GM23338 (cell line): ENCODE results near the gene DRC1. TPM values are rescaled to one million over a fixed set of nuclear protein-coding genes. Genes with fewer than 3 reads are reported as not detected.

Experiments
- ATAC-seq: fragments of 200-7000 bp; cut with Tn5 transposase; 3 replicates; pipeline ENCODE4 v1.9.1; 2020
- DNase-seq: peaks from one replicate; pipeline ENCODE4 v3.0.0-alpha.2; 2015; ENCODE audit warnings: low spot score
- H2AFZ ChIP-seq: fragments of 200-600 bp; sonication (generic); 2 replicates; pipeline ENCODE4 v1.8.0; 2016; ENCODE audit warnings: antibody characterized with exemption, mild to moderate bottlenecking, moderate library complexity
- H3F3A ChIP-seq: fragments of 200-600 bp; sonication (generic); replicated peaks from 2 replicates; pipeline ENCODE4 v1.8.0; 2017; ENCODE audit warnings: antibody characterized with exemption, mixed run types, low read depth
- H3K27ac ChIP-seq: fragments of 200-600 bp; sonication (generic); 2 replicates; pipeline ENCODE4 v1.6.1; 2016; ENCODE audit warnings: low read depth
- H3K27me3 ChIP-seq: fragments of 200-600 bp; sonication (generic); 2 replicates; pipeline ENCODE4 v1.8.0; 2016; ENCODE audit warnings: mild to moderate bottlenecking, mixed run types, moderate library complexity; ENCODE audit not compliant: insufficient read depth
- H3K36me3 ChIP-seq: fragments of 200-600 bp; sonication (generic); 2 replicates; pipeline ENCODE4 v1.8.0; 2016; ENCODE audit warnings: mild to moderate bottlenecking; ENCODE audit not compliant: insufficient read depth
- H3K4me1 ChIP-seq: fragments of 200-600 bp; sonication (generic); 2 replicates; pipeline ENCODE4 v1.8.0; 2016; ENCODE audit warnings: mild to moderate bottlenecking, moderate library complexity; ENCODE audit not compliant: insufficient read depth
- H3K4me2 ChIP-seq: fragments of 200-600 bp; sonication (generic); 2 replicates; pipeline ENCODE4 v1.7.1; 2017; ENCODE audit warnings: mixed run types
- H3K4me3 ChIP-seq: fragments of 200-600 bp; sonication (generic); 2 replicates; pipeline ENCODE4 v1.6.1; 2016; ENCODE audit warnings: mixed run types
- H3K79me2 ChIP-seq: fragments of 200-600 bp; sonication (generic); replicated peaks from 2 replicates; pipeline ENCODE4 v1.8.0; 2017; ENCODE audit warnings: mild to moderate bottlenecking; ENCODE audit not compliant: insufficient read depth
- H3K9me2 ChIP-seq: fragments of 200-600 bp; sonication (generic); 2 replicates; pipeline ENCODE4 v1.8.0; 2017; ENCODE audit not compliant: insufficient read depth
- H4K20me1 ChIP-seq: fragments of 200-600 bp; sonication (generic); replicated peaks from 2 replicates; pipeline ENCODE4 v1.8.0; 2017; ENCODE audit warnings: mild to moderate bottlenecking; ENCODE audit not compliant: insufficient read depth
- H3K27ac Mint-ChIP-seq: 2 replicates; pipeline ENCODE4 v1.8.0; 2020; ENCODE audit warnings: inconsistent platforms, mild to moderate bottlenecking, moderate library complexity, mixed read lengths
- H3K27me3 Mint-ChIP-seq: 3 replicates; pipeline ENCODE4 v1.8.0; 2022; ENCODE audit warnings: low read depth, mild to moderate bottlenecking, moderate library complexity, mixed read lengths, inconsistent platforms; ENCODE audit not compliant: insufficient read depth, poor library complexity
- H3K36me3 Mint-ChIP-seq: 3 replicates; pipeline ENCODE4 v1.8.0; 2021; ENCODE audit warnings: low read depth, mild to moderate bottlenecking, inconsistent platforms, moderate library complexity, mixed read lengths
- H3K4me1 Mint-ChIP-seq: 3 replicates; pipeline ENCODE4 v1.8.0; 2020; ENCODE audit warnings: mild to moderate bottlenecking, inconsistent platforms, mixed read lengths
- H3K4me3 Mint-ChIP-seq: 3 replicates; pipeline ENCODE4 v1.8.0; 2021; ENCODE audit warnings: moderate library complexity, mild to moderate bottlenecking, inconsistent platforms, mixed read lengths
- H3K9me3 Mint-ChIP-seq: 3 replicates; pipeline ENCODE4 v1.8.0; 2020; ENCODE audit warnings: moderate library complexity, mild to moderate bottlenecking, inconsistent platforms, mixed read lengths
- CREB1 ChIP-seq: fragments of 250-450 bp; sonication (Bioruptor Pico); IDR thresholded peaks from 2 replicates; pipeline ENCODE4 v1.5.0; 2020; ENCODE audit warnings: low read depth, mild to moderate bottlenecking, moderate library complexity
- EZH2phosphoT487 ChIP-seq: fragments of 200-600 bp; sonication (generic); IDR thresholded peaks from one replicate; pipeline ENCODE4 v1.8.1; 2018; ENCODE audit warnings: antibody characterized with exemption; ENCODE audit not compliant: unreplicated experiment
- JUNB ChIP-seq: IDR thresholded peaks from one replicate; pipeline ENCODE4 v1.6.1; 2016; ENCODE audit warnings: antibody characterized with exemption; ENCODE audit not compliant: unreplicated experiment
- NANOG ChIP-seq: IDR thresholded peaks from 2 replicates; pipeline ENCODE4 v1.6.1; 2016; ENCODE audit warnings: antibody characterized with exemption, borderline replicate concordance
- POLR2AphosphoS5 ChIP-seq: IDR thresholded peaks from 2 replicates; pipeline ENCODE4 v1.6.1; 2016; ENCODE audit warnings: antibody characterized with exemption, low read depth
- STAT1 ChIP-seq: IDR thresholded peaks from one replicate; pipeline ENCODE4 v1.6.1; 2016; ENCODE audit warnings: antibody characterized with exemption; ENCODE audit not compliant: unreplicated experiment
- polyA plus RNA-seq: library from polyadenylated mRNA; unstranded; fragments of >200 nt; fragmentation: Nextera tagmentation; extraction: Ambion mirVana; gene quantifications from 2 replicates; pipeline ENCODE4 v1.2.1, GENCODE V29; 2016
- total RNA-seq: library from RNA; depleted of rRNA; stranded (reverse); fragments of >200 nt; shearing (Covaris generic); gene quantifications from 2 replicates; pipeline ENCODE4 v1.2.3, GENCODE V29; 2014
- TF ChIP-seq, protein P1 (sequence below): IDR thresholded peaks from 2 replicates; pipeline ENCODE4 v1.6.1; 2016; ENCODE audit warnings: antibody characterized with exemption
- TF ChIP-seq, protein P2 (sequence below): fragments of 250-450 bp; sonication (Bioruptor Pico); IDR thresholded peaks from 2 replicates; pipeline ENCODE4 v1.5.0; 2020; ENCODE audit warnings: mild to moderate bottlenecking, moderate library complexity
- TF ChIP-seq, protein P3 (sequence below), 2 experiments: fragments of 200-600 bp in 1 of 2; sonication (generic) in 1 of 2; conservative IDR thresholded peaks; 2 replicates each; pipeline versions ENCODE4 v1.5.1 to v1.6.1; 2016 to 2017; ENCODE audit warnings: antibody characterized with exemption in 2 of 2, low read depth in 2 of 2, mild to moderate bottlenecking in 2 of 2, moderate library complexity in 1 of 2

DRC1 gene
- total and polyA plus RNA-seq, 2 experiments from 2014 or later, result 0.45 TPM; not detected in 1

DNA sequence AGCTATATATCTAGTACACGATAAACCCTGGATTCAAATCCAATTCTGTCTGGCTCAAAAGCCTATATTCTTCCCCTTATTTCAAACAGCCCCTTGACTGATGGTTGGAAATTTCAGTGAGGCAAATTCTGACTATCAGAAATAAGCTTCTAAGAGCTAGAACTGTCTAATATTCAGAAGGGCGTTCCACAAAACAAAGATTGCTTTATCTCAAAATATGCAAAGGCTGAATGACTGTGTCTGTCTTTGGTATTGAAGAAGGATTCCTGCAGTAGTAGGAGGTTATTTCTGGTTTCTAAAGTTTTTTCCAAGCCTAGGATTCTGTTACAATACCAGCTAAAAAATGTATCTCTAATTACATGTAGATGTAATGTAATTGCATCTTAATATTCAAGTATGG is 31.1 kb downstream of the DRC1 start:
- Histone ChIP-seq H3K27me3 (no peaks in the 10 kb centered on the region), H2AFZ (no peak overlapping the region), H3K4me1 (no peaks in the 10 kb centered on the region), H3K4me2 (no peak overlapping the region), H3F3A (no peaks in the 10 kb centered on the region), H3K4me3 (no peak overlapping the region), H4K20me1 (no peaks in the 10 kb centered on the region; the same call in 1 of the 2 replicates), H3K36me3 (no peaks in the 10 kb centered on the region), H3K27ac (no peak overlapping the region), H3K79me2 (no peaks in the 10 kb centered on the region), H3K9me2 (no peaks in the 10 kb centered on the region; the same call in 1 of the 2 replicates)
- DNase-seq, result no peak
- H3K4me3 Mint-ChIP-seq, result no peak overlapping the region
- no peaks in the 10 kb centered on the region for H3K4me1 Mint-ChIP-seq
- H3K27me3 Mint-ChIP-seq, result peaks cover 8% of the 10 kb centered on the region
- TF ChIP-seq CREB1 (CRISPR knock-in tag) (no peak), POLR2AphosphoS5 (no peak)
- TF ChIP-seq, protein P1, sequence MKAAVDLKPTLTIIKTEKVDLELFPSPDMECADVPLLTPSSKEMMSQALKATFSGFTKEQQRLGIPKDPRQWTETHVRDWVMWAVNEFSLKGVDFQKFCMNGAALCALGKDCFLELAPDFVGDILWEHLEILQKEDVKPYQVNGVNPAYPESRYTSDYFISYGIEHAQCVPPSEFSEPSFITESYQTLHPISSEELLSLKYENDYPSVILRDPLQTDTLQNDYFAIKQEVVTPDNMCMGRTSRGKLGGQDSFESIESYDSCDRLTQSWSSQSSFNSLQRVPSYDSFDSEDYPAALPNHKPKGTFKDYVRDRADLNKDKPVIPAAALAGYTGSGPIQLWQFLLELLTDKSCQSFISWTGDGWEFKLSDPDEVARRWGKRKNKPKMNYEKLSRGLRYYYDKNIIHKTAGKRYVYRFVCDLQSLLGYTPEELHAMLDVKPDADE, result no peak
- no peak overlapping the region for H3K27ac Mint-ChIP-seq
- no peaks in the 10 kb centered on the region; the same call in 2 of the 3 replicates for H3K9me3 Mint-ChIP-seq
- ATAC-seq, result no peak
- no peaks in the 10 kb centered on the region for H3K36me3 Mint-ChIP-seq

DNA sequence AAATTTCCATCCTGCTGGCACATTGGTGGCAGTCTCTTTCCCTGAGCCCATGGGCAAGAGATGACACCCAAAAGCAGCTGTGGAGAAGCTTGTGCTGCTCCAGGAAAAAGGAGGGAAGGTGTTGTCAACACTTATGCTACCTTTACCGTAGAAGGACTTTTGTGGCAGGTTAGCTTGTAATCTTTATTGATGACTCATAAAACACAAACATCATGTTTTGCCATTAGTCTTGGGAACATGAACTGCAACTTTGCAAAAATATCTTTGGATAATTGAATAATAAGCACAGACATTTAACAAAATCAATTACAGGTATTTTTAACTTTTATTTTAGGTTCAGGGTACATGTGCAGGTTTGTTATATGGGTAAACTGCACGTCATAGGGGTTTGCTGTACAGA is 33.4 kb downstream of the DRC1 start:
- no peaks in the 10 kb centered on the region for H3K4me1 ChIP-seq
- ATAC-seq (no peak), DNase-seq (no peak)
- no peaks in the 10 kb centered on the region; the same call in 1 of the 2 replicates for H3K9me2 ChIP-seq
- peak overlapping the region; percentile 81; the same call in 1 of the 2 replicates for H2AFZ ChIP-seq
- no peaks in the 10 kb centered on the region for H3F3A ChIP-seq
- Mint-ChIP-seq H3K4me3 (no peak overlapping the region), H3K27ac (no peak overlapping the region), H3K36me3 (no peaks in the 10 kb centered on the region), H3K4me1 (0 out of 3 replicates have a peak, but pooled peaks cover 3% of the 10 kb centered on the region), H3K9me3 (no peaks in the 10 kb centered on the region; the same call in 2 of the 3 replicates), H3K27me3 (peaks cover 8% of the 10 kb centered on the region)
- H3K4me3 ChIP-seq, result no peak overlapping the region
- no peak overlapping the region for H3K27ac ChIP-seq
- H4K20me1 ChIP-seq, result no peaks in the 10 kb centered on the region
- H3K36me3 ChIP-seq, result no peaks in the 10 kb centered on the region
- no peaks in the 10 kb centered on the region for H3K27me3 ChIP-seq
- no peak overlapping the region for H3K4me2 ChIP-seq
- H3K79me2 ChIP-seq, result no peaks in the 10 kb centered on the region
- TF ChIP-seq CREB1 (CRISPR knock-in tag) (no peak), STAT1 (no peak), EZH2phosphoT487 (no peak), POLR2AphosphoS5 (no peak), JUNB (no peak), NANOG (no peak)
- TF ChIP-seq, protein P2, sequence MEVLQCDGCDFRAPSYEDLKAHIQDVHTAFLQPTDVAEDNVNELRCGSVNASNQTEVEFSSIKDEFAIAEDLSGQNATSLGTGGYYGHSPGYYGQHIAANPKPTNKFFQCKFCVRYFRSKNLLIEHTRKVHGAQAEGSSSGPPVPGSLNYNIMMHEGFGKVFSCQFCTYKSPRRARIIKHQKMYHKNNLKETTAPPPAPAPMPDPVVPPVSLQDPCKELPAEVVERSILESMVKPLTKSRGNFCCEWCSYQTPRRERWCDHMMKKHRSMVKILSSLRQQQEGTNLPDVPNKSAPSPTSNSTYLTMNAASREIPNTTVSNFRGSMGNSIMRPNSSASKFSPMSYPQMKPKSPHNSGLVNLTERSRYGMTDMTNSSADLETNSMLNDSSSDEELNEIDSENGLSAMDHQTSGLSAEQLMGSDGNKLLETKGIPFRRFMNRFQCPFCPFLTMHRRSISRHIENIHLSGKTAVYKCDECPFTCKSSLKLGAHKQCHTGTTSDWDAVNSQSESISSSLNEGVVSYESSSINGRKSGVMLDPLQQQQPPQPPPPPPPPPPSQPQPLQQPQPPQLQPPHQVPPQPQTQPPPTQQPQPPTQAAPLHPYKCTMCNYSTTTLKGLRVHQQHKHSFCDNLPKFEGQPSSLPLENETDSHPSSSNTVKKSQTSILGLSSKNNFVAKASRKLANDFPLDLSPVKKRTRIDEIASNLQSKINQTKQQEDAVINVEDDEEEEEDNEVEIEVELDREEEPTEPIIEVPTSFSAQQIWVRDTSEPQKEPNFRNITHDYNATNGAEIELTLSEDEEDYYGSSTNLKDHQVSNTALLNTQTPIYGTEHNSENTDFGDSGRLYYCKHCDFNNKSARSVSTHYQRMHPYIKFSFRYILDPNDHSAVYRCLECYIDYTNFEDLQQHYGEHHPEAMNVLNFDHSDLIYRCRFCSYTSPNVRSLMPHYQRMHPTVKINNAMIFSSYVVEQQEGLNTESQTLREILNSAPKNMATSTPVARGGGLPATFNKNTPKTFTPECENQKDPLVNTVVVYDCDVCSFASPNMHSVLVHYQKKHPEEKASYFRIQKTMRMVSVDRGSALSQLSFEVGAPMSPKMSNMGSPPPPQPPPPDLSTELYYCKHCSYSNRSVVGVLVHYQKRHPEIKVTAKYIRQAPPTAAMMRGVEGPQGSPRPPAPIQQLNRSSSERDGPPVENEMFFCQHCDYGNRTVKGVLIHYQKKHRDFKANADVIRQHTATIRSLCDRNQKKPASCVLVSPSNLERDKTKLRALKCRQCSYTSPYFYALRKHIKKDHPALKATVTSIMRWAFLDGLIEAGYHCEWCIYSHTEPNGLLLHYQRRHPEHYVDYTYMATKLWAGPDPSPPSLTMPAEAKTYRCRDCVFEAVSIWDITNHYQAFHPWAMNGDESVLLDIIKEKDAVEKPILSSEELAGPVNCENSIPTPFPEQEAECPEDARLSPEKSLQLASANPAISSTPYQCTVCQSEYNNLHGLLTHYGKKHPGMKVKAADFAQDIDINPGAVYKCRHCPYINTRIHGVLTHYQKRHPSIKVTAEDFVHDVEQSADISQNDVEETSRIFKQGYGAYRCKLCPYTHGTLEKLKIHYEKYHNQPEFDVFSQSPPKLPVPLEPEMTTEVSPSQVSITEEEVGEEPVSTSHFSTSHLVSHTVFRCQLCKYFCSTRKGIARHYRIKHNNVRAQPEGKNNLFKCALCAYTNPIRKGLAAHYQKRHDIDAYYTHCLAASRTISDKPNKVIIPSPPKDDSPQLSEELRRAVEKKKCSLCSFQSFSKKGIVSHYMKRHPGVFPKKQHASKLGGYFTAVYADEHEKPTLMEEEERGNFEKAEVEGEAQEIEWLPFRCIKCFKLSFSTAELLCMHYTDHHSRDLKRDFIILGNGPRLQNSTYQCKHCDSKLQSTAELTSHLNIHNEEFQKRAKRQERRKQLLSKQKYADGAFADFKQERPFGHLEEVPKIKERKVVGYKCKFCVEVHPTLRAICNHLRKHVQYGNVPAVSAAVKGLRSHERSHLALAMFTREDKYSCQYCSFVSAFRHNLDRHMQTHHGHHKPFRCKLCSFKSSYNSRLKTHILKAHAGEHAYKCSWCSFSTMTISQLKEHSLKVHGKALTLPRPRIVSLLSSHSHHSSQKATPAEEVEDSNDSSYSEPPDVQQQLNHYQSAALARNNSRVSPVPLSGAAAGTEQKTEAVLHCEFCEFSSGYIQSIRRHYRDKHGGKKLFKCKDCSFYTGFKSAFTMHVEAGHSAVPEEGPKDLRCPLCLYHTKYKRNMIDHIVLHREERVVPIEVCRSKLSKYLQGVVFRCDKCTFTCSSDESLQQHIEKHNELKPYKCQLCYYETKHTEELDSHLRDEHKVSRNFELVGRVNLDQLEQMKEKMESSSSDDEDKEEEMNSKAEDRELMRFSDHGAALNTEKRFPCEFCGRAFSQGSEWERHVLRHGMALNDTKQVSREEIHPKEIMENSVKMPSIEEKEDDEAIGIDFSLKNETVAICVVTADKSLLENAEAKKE, result no peak
- TF ChIP-seq, protein P3, sequence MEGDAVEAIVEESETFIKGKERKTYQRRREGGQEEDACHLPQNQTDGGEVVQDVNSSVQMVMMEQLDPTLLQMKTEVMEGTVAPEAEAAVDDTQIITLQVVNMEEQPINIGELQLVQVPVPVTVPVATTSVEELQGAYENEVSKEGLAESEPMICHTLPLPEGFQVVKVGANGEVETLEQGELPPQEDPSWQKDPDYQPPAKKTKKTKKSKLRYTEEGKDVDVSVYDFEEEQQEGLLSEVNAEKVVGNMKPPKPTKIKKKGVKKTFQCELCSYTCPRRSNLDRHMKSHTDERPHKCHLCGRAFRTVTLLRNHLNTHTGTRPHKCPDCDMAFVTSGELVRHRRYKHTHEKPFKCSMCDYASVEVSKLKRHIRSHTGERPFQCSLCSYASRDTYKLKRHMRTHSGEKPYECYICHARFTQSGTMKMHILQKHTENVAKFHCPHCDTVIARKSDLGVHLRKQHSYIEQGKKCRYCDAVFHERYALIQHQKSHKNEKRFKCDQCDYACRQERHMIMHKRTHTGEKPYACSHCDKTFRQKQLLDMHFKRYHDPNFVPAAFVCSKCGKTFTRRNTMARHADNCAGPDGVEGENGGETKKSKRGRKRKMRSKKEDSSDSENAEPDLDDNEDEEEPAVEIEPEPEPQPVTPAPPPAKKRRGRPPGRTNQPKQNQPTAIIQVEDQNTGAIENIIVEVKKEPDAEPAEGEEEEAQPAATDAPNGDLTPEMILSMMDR (conservative IDR thresholded peaks at IDR 0.05; ENCODE audit: low read depth in 2 of 2), result no peak
- TF ChIP-seq, protein P1, result no peak
